Measurements from ENCODE around the gene GPR143.

GPR143 gene

DNA sequence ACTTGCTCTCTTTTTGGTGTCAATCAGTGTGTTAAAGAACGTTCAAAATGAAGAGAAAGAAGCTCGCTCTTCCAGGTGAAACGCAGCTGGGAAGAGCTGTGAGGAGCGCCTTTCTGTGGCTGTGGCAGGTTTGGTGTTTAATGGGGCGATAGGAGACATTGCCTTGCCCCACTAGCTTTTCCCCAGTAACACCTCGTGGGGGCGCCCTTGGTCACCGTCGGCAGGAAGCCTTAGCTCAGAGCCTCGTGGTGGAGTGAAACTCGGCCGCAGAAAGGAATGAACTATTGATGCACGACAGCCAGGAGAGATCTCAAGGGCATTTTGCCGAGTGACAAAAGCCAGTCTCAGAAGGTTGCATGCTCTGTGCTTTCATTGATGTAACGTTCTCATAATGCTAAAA, 65.1 kb downstream of the GPR143 start:
- Histone ChIP-seq H3K4me1 (ENCODE audit: control insufficient read depth, insufficient read depth, low read depth, low read length) (no peaks in the 10 kb centered on the region), H3K14ac (ENCODE audit: low read length in 2 of 2) (no peak overlapping the region), H4K91ac (ENCODE audit: low read length) (no peak overlapping the region), H2AK5ac (ENCODE audit: low read length, severe bottlenecking) (no peak overlapping the region), H3K4ac (ENCODE audit: low read depth in 1 of 2, low read length in 2 of 2) (no peak overlapping the region), H2BK15ac (ENCODE audit: low read depth, poor library complexity, severe bottlenecking) (no peak overlapping the region), H3K27me3 (ENCODE audit: control insufficient read depth in 1 of 2, insufficient read depth in 1 of 2, low read length in 2 of 2) (no peaks in the 10 kb centered on the region), H2BK5ac (ENCODE audit: low read depth, low read length, poor library complexity, severe bottlenecking) (no peak overlapping the region), H3K27ac (ENCODE audit: low read length, poor library complexity, severe bottlenecking) (no peak overlapping the region), H3K36me3 (ENCODE audit: control insufficient read depth in 1 of 2, insufficient read depth in 2 of 2, low read depth in 1 of 2, low read length in 2 of 2) (peaks cover 9 to 62% of the 10 kb centered on the region in 2 experiments), H2AFZ (ENCODE audit: low read depth, low read length) (no peak overlapping the region), H3K23ac (ENCODE audit: low read length in 2 of 2) (no peak overlapping the region), H3K9me3 (ENCODE audit: control insufficient read depth, low read length) (no peaks in the 10 kb centered on the region), H3K9ac (ENCODE audit: low read length) (no peak overlapping the region), H3K79me1 (replicated peaks; ENCODE audit: low read length, poor library complexity, severe bottlenecking) (peaks cover 3% of the 10 kb centered on the region), H2BK120ac (ENCODE audit: low read depth, low read length) (no peak overlapping the region), H3K4me2 (ENCODE audit: low read length, poor library complexity, severe bottlenecking) (no peak overlapping the region), H4K8ac (ENCODE audit: low read length) (no peak overlapping the region), H3K4me3 (ENCODE audit: insufficient read depth in 1 of 2, low read depth in 1 of 2, low read length in 2 of 2) (no peak overlapping the region), H2BK12ac (ENCODE audit: low read length in 2 of 2) (no peak overlapping the region), H3K18ac (ENCODE audit: low read depth in 1 of 2, low read length in 2 of 2) (no peak overlapping the region)
- WGBS: 92% methylated on average over 15 of the region's 15 CpGs
- DNase-seq: no peak

DNA sequence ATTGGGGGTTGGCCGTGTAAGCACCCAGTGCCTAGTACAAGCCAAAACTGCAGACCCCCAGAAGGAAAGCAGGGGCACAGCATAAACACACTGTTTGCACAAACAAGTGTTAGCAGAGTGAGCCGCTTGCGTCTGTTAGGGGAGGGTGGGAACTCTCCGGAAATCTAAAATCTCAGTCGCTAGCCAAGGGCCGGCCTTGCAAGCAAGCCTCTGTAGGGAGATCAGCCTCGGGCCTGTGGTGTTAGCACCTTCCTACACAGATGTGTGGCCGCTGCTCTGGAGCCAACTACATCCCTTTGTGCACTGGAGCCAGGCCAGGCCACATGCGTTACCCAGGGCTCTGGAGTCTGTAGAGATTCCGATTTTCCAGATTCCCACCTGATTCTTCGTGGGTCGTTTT, 67.1 kb downstream of the GPR143 start:
- Histone ChIP-seq H2BK15ac (ENCODE audit: low read depth, poor library complexity, severe bottlenecking) (no peak overlapping the region), H4K91ac (ENCODE audit: low read length) (no peak overlapping the region), H3K36me3 (ENCODE audit: control insufficient read depth in 1 of 2, insufficient read depth in 2 of 2, low read depth in 1 of 2, low read length in 2 of 2) (peaks cover 13 to 57% of the 10 kb centered on the region in 2 experiments), H2AK5ac (ENCODE audit: low read length, severe bottlenecking) (no peak overlapping the region), H3K9me3 (ENCODE audit: control insufficient read depth, low read length) (no peaks in the 10 kb centered on the region), H3K14ac (ENCODE audit: low read length in 2 of 2) (no peak overlapping the region), H3K23ac (ENCODE audit: low read length in 2 of 2) (no peak overlapping the region), H3K4ac (ENCODE audit: low read depth in 1 of 2, low read length in 2 of 2) (no peak overlapping the region), H3K27ac (ENCODE audit: low read length, poor library complexity, severe bottlenecking) (no peak overlapping the region), H2BK120ac (ENCODE audit: low read depth, low read length) (no peak overlapping the region), H2BK12ac (ENCODE audit: low read length in 2 of 2) (no peak overlapping the region), H2BK5ac (ENCODE audit: low read depth, low read length, poor library complexity, severe bottlenecking) (no peak overlapping the region), H3K27me3 (ENCODE audit: control insufficient read depth in 1 of 2, insufficient read depth in 1 of 2, low read length in 2 of 2) (no peaks in the 10 kb centered on the region), H3K4me3 (ENCODE audit: insufficient read depth in 1 of 2, low read depth in 1 of 2, low read length in 2 of 2) (no peak overlapping the region), H3K4me1 (ENCODE audit: control insufficient read depth, insufficient read depth, low read depth, low read length) (no peaks in the 10 kb centered on the region), H2AFZ (ENCODE audit: low read depth, low read length) (no peak overlapping the region), H3K4me2 (ENCODE audit: low read length, poor library complexity, severe bottlenecking) (no peak overlapping the region), H3K79me1 (replicated peaks; ENCODE audit: low read length, poor library complexity, severe bottlenecking) (peaks cover 3% of the 10 kb centered on the region), H3K18ac (ENCODE audit: low read depth in 1 of 2, low read length in 2 of 2) (no peak overlapping the region), H4K8ac (ENCODE audit: low read length) (no peak overlapping the region), H3K9ac (ENCODE audit: low read length) (no peak overlapping the region)
- 96% methylated on average over 10 of the region's 12 CpGs for WGBS
- no peak for DNase-seq

DNA sequence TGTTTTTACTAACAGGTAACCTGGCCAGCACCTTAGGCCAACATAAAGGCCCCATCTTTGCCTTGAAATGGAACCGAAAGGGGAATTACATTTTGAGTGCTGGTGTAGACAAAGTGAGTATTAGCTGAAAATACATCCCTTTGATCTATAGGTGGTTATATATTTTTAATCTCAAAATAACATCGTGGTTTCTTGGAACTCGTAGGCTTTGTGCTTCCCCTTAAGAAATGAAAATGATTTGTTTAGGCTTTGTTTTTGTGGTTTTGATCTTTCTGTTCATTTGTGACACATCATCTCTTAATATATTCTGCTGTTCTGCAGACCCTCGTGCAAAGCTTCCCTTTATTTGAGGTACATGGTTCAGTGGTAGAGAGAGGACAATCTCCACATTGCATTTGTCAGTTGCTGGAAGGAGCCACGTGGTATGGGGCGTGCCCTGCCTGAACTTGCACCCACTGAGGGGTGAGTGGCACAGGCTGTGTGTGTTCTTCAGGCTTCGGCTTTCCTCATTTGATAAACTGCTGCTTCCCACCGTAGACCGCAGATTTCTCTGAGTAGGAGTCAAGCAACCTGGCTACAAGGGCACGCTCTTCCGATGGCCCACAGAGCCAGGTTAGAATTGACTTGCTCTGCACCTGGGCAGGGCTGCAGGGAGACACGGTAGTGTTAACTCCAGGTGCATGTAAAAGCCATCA, 72.2 kb downstream of the GPR143 start:
- Histone ChIP-seq H3K36me3 (ENCODE audit: control insufficient read depth in 1 of 2, insufficient read depth in 2 of 2, low read depth in 1 of 2, low read length in 2 of 2) (peaks cover 28 to 53% of the 10 kb centered on the region in 2 experiments), H3K4me3 (ENCODE audit: insufficient read depth in 1 of 2, low read depth in 1 of 2, low read length in 2 of 2) (no peak overlapping the region), H3K4me1 (ENCODE audit: control insufficient read depth, insufficient read depth, low read depth, low read length) (peaks cover 2% of the 10 kb centered on the region), H3K4ac (ENCODE audit: low read depth in 1 of 2, low read length in 2 of 2) (no peak overlapping the region), H3K27ac (ENCODE audit: low read length, poor library complexity, severe bottlenecking) (no peak overlapping the region), H2AK5ac (ENCODE audit: low read length, severe bottlenecking) (no peak overlapping the region), H2BK15ac (ENCODE audit: low read depth, poor library complexity, severe bottlenecking) (no peak overlapping the region), H2BK5ac (ENCODE audit: low read depth, low read length, poor library complexity, severe bottlenecking) (no peak overlapping the region), H3K4me2 (ENCODE audit: low read length, poor library complexity, severe bottlenecking) (no peak overlapping the region), H3K27me3 (ENCODE audit: control insufficient read depth in 1 of 2, insufficient read depth in 1 of 2, low read length in 2 of 2) (no peaks in the 10 kb centered on the region), H3K9ac (ENCODE audit: low read length) (no peak overlapping the region), H3K14ac (ENCODE audit: low read length in 2 of 2) (no peak overlapping the region), H2BK12ac (ENCODE audit: low read length in 2 of 2) (no peak overlapping the region), H3K9me3 (ENCODE audit: control insufficient read depth, low read length) (no peaks in the 10 kb centered on the region), H4K91ac (ENCODE audit: low read length) (no peak overlapping the region), H2BK120ac (ENCODE audit: low read depth, low read length) (no peak overlapping the region), H4K8ac (ENCODE audit: low read length) (no peak overlapping the region), H3K18ac (ENCODE audit: low read depth in 1 of 2, low read length in 2 of 2) (no peak overlapping the region), H2AFZ (ENCODE audit: low read depth, low read length) (no peak overlapping the region), H3K23ac (ENCODE audit: low read length in 2 of 2) (no peak overlapping the region), H3K79me1 (replicated peaks; ENCODE audit: low read length, poor library complexity, severe bottlenecking) (peaks cover 3% of the 10 kb centered on the region)
- no peak for DNase-seq
- 93% methylated on average over 9 of the region's 12 CpGs for WGBS

DNA sequence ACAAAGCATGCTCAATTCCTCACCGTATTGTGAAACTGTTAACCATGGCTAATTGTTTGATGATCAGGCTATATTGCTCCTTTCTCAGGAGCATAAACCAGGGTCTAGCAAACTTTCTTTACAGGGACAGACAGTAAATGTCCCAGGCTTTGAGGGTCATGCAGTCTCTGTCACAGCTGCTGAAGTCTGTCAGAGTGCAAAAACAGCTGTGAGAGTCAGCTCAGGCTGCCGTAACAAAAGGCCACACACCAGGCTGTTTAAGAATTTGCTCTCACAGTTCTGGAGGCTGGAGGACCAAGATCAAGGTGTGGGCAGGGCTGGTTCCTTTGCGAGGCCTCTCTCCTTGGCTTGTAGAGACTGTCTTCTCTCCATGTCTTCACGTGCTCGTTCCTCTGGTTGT, 75.6 kb downstream of the GPR143 start:
- Histone ChIP-seq H3K23ac (ENCODE audit: low read length in 2 of 2) (no peak overlapping the region), H3K14ac (ENCODE audit: low read length in 2 of 2) (no peak overlapping the region), H3K4me1 (ENCODE audit: control insufficient read depth, insufficient read depth, low read depth, low read length) (peaks cover 2% of the 10 kb centered on the region), H2BK12ac (ENCODE audit: low read length in 2 of 2) (no peak overlapping the region), H2BK15ac (ENCODE audit: low read depth, poor library complexity, severe bottlenecking) (no peak overlapping the region), H2AFZ (ENCODE audit: low read depth, low read length) (no peak overlapping the region), H3K27me3 (ENCODE audit: control insufficient read depth in 1 of 2, insufficient read depth in 1 of 2, low read length in 2 of 2) (no peaks in the 10 kb centered on the region), H3K18ac (ENCODE audit: low read depth in 1 of 2, low read length in 2 of 2) (no peak overlapping the region), H3K4ac (ENCODE audit: low read depth in 1 of 2, low read length in 2 of 2) (no peak overlapping the region), H3K4me2 (ENCODE audit: low read length, poor library complexity, severe bottlenecking) (no peak overlapping the region), H3K4me3 (ENCODE audit: insufficient read depth in 1 of 2, low read depth in 1 of 2, low read length in 2 of 2) (no peak overlapping the region), H2BK120ac (ENCODE audit: low read depth, low read length) (no peak overlapping the region), H3K79me1 (replicated peaks; ENCODE audit: low read length, poor library complexity, severe bottlenecking) (peaks cover 1% of the 10 kb centered on the region), H3K9me3 (ENCODE audit: control insufficient read depth, low read length) (no peaks in the 10 kb centered on the region), H3K36me3 (ENCODE audit: control insufficient read depth in 1 of 2, insufficient read depth in 2 of 2, low read depth in 1 of 2, low read length in 2 of 2) (peaks cover 30 to 52% of the 10 kb centered on the region in 2 experiments), H2AK5ac (ENCODE audit: low read length, severe bottlenecking) (no peak overlapping the region), H2BK5ac (ENCODE audit: low read depth, low read length, poor library complexity, severe bottlenecking) (no peak overlapping the region), H4K91ac (ENCODE audit: low read length) (no peak overlapping the region), H4K8ac (ENCODE audit: low read length) (no peak overlapping the region), H3K27ac (ENCODE audit: low read length, poor library complexity, severe bottlenecking) (no peak overlapping the region), H3K9ac (ENCODE audit: low read length) (no peak overlapping the region)
- no peak for DNase-seq
- 98% methylated on average over 5 of the region's 5 CpGs for WGBS

Measured in mesenchymal stem cell (in vitro differentiated cells and primary cell).